ENCODE results near the gene NOD1.
"Not testable (repeated sequence)": the region's sequence is repeated elsewhere in the genome, so short reads cannot be mapped to it uniquely, and the experiment has no call there.

The NOD1 gene

DNA sequence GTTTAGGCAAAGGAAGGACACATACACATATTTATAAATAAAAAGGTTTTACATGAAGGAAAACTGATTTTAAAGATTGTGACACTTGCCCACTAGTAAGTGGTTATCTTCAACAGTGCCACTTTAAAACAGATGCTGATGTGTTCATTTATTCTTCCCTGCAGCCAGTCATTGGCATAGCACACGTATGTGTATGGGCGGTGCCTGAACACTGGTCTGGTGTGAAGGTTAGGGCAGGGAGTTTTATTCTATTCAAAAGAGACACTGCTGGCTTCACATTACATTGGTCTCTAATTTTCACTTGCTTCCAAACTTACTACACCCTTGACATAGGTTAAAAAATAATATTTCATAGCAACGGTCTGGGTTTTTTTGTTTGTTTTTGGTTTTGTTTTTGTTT is 57.9 kb downstream of the NOD1 start:
- no peak overlapping the region for H3K4me3 ChIP-seq (IDR thresholded peaks at IDR 0.05; ENCODE audit: insufficient read depth, low read depth, low read length)
- H3K4me2 ChIP-seq = no peak overlapping the region
- H3K79me2 ChIP-seq (ENCODE audit: insufficient read depth, low read depth) = no peaks in the 10 kb centered on the region
- H3K36me3 ChIP-seq (ENCODE audit: insufficient read depth) = no peaks in the 10 kb centered on the region
- TF ChIP-seq, protein P1, sequence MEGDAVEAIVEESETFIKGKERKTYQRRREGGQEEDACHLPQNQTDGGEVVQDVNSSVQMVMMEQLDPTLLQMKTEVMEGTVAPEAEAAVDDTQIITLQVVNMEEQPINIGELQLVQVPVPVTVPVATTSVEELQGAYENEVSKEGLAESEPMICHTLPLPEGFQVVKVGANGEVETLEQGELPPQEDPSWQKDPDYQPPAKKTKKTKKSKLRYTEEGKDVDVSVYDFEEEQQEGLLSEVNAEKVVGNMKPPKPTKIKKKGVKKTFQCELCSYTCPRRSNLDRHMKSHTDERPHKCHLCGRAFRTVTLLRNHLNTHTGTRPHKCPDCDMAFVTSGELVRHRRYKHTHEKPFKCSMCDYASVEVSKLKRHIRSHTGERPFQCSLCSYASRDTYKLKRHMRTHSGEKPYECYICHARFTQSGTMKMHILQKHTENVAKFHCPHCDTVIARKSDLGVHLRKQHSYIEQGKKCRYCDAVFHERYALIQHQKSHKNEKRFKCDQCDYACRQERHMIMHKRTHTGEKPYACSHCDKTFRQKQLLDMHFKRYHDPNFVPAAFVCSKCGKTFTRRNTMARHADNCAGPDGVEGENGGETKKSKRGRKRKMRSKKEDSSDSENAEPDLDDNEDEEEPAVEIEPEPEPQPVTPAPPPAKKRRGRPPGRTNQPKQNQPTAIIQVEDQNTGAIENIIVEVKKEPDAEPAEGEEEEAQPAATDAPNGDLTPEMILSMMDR (conservative IDR thresholded peaks at IDR 0.05; ENCODE audit: low read depth, low read length) = no peak
- no peak overlapping the region for H3K27ac ChIP-seq
- H2AFZ ChIP-seq (ENCODE audit: low read depth) = no peak overlapping the region
- H3K9ac ChIP-seq = no peak overlapping the region
- H4K20me1 ChIP-seq (ENCODE audit: insufficient read depth) = no peaks in the 10 kb centered on the region
- no peaks in the 10 kb centered on the region for H3K4me1 ChIP-seq (ENCODE audit: low read depth, poor library complexity, severe bottlenecking)
- H3K27me3 ChIP-seq (ENCODE audit: insufficient read depth, low read depth) = no peaks in the 10 kb centered on the region

DNA sequence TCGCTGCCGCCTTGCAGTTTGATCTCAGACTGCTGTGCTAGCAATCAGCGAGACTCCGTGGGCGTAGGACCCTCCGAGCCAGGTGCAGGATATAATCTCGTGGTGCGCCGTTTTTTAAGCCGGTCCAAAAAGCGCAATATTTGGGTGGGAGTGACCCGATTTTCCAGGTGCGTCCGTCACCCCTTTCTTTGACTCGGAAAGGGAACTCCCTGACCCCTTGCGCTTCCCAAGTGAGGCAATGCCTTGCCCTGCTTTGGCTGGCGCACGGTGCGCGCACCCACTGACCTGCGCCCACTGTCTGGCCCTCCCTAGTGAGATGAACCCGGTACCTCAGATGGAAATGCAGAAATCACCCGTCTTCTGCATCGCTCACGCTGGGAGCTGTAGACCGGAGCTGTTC is 58.5 kb downstream of the NOD1 start:
- not testable (repeated sequence) for H3K4me1 ChIP-seq (ENCODE audit: low read depth, poor library complexity, severe bottlenecking); H3K27me3 ChIP-seq (ENCODE audit: insufficient read depth, low read depth); H4K20me1 ChIP-seq (ENCODE audit: insufficient read depth); H3K9ac ChIP-seq; H3K4me2 ChIP-seq; H3K4me3 ChIP-seq (IDR thresholded peaks at IDR 0.05; ENCODE audit: insufficient read depth, low read depth, low read length); H3K36me3 ChIP-seq (ENCODE audit: insufficient read depth); H3K27ac ChIP-seq; H3K79me2 ChIP-seq (ENCODE audit: insufficient read depth, low read depth); H2AFZ ChIP-seq (ENCODE audit: low read depth)

- no peak overlapping the region for H2AFZ ChIP-seq (ENCODE audit: low read depth)
- TF ChIP-seq, protein P1 (conservative IDR thresholded peaks at IDR 0.05; ENCODE audit: low read depth, low read length) = no peak
- no peaks in the 10 kb centered on the region for H3K4me1 ChIP-seq (ENCODE audit: low read depth, poor library complexity, severe bottlenecking)
- H3K27me3 ChIP-seq (ENCODE audit: insufficient read depth, low read depth) = no peaks in the 10 kb centered on the region
- H3K27ac ChIP-seq = no peak overlapping the region
- H3K79me2 ChIP-seq (ENCODE audit: insufficient read depth, low read depth) = no peaks in the 10 kb centered on the region
- H3K36me3 ChIP-seq (ENCODE audit: insufficient read depth) = no peaks in the 10 kb centered on the region
- no peak overlapping the region for H3K4me2 ChIP-seq
- H3K4me3 ChIP-seq (IDR thresholded peaks at IDR 0.05; ENCODE audit: insufficient read depth, low read depth, low read length) = no peak overlapping the region
- no peak overlapping the region for H3K9ac ChIP-seq
- H4K20me1 ChIP-seq (ENCODE audit: insufficient read depth) = no peaks in the 10 kb centered on the region
Observed at GRCh38 chr7:30413864-30414263, 64.7 kb downstream of the NOD1 start.

GRCh38 chr7:30412782-30413504 is 65.6 kb downstream of the NOD1 start:
- H3K4me3 ChIP-seq (IDR thresholded peaks at IDR 0.05; ENCODE audit: insufficient read depth, low read depth, low read length) = no peak overlapping the region
- TF ChIP-seq, protein P1 (conservative IDR thresholded peaks at IDR 0.05; ENCODE audit: low read depth, low read length) = peak; percentile 90
- H3K4me1 ChIP-seq (ENCODE audit: low read depth, poor library complexity, severe bottlenecking) = no peaks in the 10 kb centered on the region
- no peaks in the 10 kb centered on the region for H3K36me3 ChIP-seq (ENCODE audit: insufficient read depth)
- H3K27ac ChIP-seq = no peak overlapping the region
- no peak overlapping the region for H3K9ac ChIP-seq
- H3K79me2 ChIP-seq (ENCODE audit: insufficient read depth, low read depth) = no peaks in the 10 kb centered on the region
- no peaks in the 10 kb centered on the region for H3K27me3 ChIP-seq (ENCODE audit: insufficient read depth, low read depth)
- H4K20me1 ChIP-seq (ENCODE audit: insufficient read depth) = no peaks in the 10 kb centered on the region
- no peak overlapping the region for H3K4me2 ChIP-seq
- no peak overlapping the region for H2AFZ ChIP-seq (ENCODE audit: low read depth)

- H4K20me1 ChIP-seq (ENCODE audit: insufficient read depth) = no peaks in the 10 kb centered on the region
- H3K4me3 ChIP-seq (IDR thresholded peaks at IDR 0.05; ENCODE audit: insufficient read depth, low read depth, low read length) = no peak overlapping the region
- no peak overlapping the region for H3K4me2 ChIP-seq
- no peak overlapping the region for H3K27ac ChIP-seq
- H3K4me1 ChIP-seq (ENCODE audit: low read depth, poor library complexity, severe bottlenecking) = no peaks in the 10 kb centered on the region
- H3K27me3 ChIP-seq (ENCODE audit: insufficient read depth, low read depth) = no peaks in the 10 kb centered on the region
- TF ChIP-seq, protein P1 (conservative IDR thresholded peaks at IDR 0.05; ENCODE audit: low read depth, low read length) = no peak
- H3K9ac ChIP-seq = no peak overlapping the region
- no peak overlapping the region for H2AFZ ChIP-seq (ENCODE audit: low read depth)
- H3K36me3 ChIP-seq (ENCODE audit: insufficient read depth) = no peaks in the 10 kb centered on the region
- no peaks in the 10 kb centered on the region for H3K79me2 ChIP-seq (ENCODE audit: insufficient read depth, low read depth)
Observed at GRCh38 chr7:30411897-30412296, 66.7 kb downstream of the NOD1 start.
